ENCODE measurements around the gene DENND5A.

DENND5A gene

DNA sequence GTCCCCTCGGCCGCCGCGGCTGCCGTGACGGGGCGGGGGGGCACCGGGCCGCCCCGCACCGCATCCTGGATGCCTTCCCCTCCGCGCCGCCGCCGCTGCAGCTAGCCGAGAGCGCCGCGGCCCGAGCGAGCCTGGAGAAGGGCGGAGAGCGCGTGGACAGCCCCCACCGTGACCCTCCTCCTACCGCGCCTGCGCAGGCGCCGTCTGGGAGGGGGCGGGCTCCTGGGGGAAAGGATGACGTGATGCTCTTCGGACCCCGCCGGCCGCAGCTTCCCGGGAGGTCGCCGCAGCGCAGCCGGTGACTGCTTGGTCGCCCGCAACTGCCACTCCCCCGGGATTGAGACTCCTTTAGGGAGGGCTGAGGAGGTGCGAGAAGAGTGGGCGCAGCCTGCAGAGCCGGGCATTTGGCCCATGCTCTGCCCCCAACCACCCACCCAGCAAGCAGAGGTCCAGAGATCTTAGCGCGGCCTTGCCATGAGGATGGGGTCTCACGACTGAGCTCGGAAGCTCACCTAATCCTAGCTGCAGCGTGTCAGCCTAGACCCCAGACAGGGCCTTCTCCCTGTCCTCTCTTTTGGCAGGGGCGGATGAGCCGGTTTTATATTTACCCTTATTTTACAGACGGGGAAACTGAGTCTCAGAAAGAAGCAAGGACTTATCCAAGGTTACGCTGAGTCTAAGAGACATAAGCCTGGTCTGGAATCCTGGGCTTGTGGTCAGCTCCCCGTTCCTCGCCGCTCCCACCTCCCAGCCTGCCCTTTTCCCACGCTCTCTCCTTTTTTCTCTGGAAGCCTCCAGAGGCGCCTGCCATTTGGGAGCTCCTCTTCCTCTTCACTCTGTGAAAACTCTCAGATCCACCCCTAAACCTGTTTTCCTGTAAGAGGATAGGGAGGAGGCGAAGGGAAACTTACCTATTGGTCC is at the start of gene DENND5A:
DENND5A (minus strand) TSS at position 140 of the 921 bp plus-strand sequence. CDS start 281 bp downstream, outside the sequence.
- DNase-seq (ENCODE audit: low read depth): peak; percentile 31

DNA sequence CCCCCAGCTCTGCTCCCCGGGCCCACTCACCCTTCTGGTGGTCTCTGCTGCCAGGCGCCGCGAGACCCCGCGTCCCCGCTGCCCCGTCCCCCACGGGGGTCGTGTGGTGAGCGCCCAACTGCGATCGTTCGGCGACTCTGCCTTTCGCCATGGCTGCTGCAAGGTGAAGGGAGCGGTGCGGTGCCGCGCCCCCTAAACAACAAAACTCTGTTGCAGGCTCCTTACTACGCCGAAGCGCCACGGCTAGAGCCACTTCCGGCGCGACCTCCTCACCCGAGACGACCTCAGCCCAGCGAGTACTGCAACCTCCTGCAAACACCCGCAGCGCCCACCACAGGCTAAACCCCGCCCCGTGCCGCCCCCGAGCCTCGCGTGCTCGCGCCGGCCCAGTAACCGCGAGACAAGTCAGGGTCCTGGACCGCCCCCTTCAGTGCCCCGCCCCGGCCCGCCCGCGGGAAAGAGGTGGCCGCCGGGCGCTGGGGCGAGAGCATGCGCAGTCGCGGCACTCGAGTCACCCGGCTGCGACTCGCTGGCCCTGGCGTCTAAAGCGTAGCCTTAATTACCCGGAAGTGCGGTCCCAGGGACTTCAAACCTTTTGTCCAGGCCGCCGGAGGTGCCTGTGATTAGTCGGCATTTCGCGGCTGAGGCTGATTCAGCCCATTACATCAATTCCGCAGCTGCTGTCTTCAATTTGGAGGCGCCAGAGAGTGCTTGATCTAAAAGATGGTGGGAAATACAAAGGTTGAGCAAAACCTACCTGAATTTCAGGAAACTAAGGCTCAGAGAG is 49.3 kb upstream of the DENND5A start, which contains the start of gene TMEM41B:
TMEM41B (minus strand) TSS at position 303 of the 787 bp plus-strand sequence; CDS start at position 151, 152 bp downstream.
- DNase-seq (ENCODE audit: low read depth): peak; percentile 99

DNA sequence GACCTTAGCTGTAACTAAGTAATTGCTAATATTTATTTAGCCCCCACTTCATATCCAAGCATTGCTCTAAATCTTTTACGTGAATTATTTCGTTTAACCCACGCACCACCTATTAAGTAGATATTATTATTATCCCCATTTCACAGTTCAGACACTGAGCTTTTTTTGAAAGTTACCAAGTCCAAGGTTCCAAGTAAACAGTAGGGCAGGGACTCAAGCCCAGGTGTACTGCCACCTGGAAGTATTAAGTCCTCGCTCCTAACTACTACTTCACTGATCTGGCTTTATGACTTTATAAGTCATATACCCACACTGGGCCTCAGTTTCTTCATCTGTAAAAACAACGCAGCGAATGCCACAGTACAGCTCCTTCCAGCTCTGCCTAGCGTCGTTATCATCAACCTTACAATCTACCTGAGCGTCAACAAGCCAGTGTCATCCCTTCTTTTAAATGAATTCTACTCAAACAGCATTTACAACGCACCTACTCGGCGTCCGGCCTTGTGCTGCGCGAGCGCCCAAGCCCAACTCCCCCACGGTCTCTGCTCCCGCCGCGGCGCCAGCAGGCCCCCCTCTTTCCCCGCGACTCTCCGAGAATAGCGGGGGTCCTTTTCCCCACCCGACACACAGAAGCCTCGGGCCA is 48.6 kb upstream of the DENND5A start:
- DNase-seq (ENCODE audit: low read depth): peak; percentile 17

DNA sequence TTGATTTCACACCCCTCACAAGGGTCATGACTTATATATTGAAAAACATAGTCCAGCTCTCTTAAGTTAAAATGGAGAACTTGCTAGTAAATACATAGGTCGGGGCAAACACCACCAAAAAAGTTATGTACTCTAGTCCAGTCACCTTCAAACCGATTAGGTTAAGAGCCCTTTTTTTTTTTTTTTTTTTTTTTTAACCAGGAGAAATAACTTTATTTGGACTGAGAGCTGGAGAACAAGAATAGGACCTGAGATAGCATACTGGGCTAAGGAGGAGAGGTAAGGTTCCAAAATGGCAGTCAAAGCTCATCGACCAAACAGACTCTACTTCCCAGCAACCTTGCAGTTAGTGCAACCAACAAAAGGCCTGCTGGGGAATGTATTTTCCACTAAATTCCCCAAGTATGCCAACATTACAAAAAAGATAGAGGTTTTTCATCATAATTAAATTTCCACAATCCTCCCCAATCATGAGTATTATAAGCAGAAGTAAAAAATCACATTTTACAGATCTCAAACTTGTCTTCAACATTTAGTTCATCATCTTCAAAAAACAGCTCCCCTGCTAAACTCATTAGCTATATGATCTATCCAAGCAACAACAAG is 45.4 kb upstream of the DENND5A start:
- no peak for DNase-seq (ENCODE audit: low read depth)

DNA sequence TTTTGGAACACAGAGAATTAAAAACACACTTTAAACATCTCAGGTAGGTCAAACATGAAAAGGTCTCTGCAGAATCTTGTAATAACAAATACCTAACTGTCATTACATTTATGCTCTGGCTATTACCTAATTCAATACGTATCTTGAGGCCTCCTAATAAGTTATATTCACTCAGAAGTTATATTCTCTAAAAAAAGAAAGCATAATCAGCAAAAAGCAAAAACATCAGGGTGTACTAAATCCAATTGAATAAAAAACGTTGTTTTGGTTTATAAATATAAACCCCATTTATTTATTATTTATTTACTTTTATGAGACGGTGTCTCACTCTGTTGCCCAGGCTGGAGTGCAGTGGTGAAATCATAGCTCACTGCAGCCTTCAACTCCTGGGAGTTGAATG is 39.0 kb upstream of the DENND5A start:
- DNase-seq (ENCODE audit: low read depth): no peak

DNA sequence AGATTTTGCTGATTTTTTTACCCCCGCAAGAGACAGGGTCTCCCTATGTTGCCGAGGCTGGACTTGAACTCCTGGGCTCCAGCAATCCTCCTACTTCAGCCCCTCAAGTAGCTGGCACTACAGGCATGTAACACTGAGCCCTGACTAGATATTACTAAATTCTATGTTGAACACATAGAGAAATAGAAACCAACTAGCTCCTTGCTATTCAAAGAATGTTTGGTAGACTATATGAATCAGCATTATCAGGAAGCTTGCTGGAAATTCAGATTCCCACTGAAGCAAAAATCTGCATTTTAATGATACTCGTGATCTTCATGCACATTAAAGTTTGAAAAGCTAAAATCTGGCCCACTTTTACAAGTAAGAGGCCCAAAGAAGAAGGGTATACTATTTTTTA is 37.3 kb upstream of the DENND5A start:
- no peak for DNase-seq (ENCODE audit: low read depth)

DNA sequence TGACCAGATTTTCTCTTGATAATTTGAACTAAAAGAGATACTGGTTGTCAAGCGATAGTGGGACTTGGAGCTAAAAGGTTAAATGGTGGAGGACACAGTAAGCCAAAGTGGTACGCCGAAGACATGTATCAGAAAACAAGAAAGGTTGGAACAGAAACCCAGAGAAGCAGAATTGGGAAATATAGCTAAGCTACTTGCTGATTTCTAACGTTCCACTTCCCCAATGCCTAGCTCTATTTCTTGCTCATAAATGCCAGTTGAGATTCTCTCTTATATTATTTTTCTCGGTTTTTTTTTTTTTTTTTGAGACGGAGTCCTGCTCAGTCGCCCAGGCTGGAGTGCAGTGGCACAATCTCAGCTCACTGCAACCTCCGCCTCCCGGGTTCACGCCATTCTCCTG is 36.6 kb upstream of the DENND5A start:
- no peak for DNase-seq (ENCODE audit: low read depth)

DNA sequence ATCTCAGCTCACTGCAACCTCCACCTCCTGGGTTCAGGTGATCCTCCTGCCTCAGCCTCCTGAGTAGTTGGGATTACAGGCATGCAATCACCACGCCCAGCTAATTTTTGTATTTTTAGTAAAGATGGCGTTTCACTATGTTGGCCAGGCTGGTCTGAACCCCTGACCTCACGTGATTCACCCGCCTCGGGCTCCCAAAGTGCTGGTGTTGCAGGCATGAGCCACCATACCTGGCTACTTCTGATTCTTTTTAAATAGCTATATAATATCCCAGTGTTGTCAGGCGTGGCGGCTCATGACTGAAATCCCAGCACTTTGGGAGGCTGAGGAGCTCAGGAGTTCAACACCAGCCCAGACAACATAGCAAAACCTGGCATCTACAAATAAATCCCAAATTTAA is 28.5 kb upstream of the DENND5A start:
- no peak for DNase-seq (ENCODE audit: low read depth)

DNA sequence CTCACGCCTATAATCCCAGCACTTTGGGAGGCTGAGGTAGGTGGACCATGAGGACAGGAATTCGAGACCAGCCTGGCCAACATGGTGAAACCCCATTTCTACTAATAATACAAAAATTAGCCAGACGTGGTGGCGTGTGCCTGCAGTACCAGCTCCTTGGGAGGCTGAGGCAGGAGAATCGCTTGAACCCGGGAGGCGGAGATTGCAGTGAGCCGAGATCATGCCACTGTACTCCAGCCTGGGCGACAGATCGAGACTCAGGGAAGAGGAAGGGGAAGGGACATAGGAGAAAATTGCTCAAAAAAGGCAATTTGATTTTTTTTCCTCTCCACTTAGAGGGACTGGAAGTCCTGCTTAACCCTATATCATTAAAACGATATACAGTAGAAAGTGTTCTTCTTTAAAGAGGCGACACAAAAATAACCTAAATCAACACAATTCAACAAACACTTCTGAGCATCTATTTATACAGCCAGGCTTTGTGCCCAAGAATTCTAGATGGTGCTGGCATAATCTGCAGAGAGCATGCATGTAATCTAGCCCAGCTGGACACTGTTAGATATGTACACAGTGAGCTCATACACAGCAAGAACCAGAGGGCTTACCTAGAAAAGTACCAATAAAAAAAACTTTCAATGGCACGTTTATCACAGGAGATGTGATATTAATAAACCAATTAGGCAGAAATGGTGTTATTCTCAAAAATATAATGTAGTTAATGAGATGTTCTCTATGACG is 20.9 kb upstream of the DENND5A start:
- no peak for DNase-seq (ENCODE audit: low read depth)

DNA sequence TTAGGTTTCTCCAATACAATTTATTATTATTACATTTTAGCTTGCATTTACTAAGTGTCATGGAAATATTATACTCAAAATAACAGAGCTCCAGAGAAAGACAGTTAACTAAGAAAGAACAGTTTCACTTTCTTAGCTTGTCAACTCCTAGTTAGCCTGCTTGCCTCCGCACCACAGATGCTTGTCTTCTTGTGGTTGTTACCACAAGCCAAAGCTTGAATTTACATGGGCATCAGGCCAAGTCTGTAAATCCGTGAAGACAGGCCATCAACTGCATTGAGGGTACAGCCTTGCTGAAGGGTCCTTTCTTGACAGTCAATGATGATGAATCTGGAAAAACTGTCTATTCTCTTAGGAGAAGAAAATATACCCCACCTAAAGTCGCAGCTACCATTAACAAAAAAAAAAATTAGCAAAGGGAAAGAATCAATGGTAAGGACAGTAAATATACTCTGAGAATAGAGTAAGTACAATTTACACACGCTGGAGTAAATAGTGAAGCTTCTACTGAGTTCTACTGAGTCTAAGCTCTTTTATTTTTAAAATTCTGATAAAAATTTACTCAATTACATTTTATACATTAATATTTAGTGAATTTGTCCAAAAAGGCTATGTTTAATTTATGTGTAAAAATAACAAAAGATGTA is 15.6 kb upstream of the DENND5A start:
- DNase-seq (ENCODE audit: low read depth): no peak

DNA sequence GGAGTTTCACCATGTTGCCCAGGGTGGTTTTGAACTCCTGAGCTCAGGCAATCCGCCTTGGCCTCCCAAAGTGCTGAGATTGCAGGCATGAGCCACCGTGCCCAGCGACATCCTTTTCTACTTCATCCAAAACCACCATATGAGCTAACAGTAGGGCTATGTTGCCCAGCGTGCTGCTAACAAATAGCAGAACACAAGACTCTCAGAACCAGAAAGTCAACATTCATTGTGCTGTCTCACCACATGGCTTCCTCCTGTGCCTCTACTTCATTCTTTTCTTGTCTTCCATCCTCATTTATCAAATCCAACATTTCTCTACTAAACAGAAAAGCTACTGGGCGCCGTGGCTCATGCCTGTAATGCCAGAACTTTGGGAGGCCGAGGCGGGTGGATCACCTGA is 12.0 kb upstream of the DENND5A start:
- no peak for DNase-seq (ENCODE audit: low read depth)

DNA sequence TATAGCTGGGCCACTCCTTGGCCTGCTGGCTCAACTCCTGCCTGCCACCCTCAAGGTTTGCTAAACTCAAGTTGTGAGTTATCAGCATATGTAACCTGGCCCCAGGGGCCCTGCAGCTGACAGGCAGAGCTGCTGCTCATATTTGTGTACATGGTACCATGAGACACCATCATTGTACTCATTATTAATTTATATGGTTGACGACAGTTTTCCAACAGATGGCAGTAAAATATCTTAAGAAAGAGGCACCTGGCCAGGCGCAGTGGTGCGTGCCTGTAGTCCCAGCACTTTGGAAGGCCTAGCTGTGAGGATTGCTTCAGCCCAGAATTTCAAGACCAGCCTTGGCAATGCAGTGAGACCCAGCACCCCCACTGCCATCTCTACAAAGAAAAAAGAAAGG is 11.4 kb upstream of the DENND5A start:
- no peak for DNase-seq (ENCODE audit: low read depth)

DNA sequence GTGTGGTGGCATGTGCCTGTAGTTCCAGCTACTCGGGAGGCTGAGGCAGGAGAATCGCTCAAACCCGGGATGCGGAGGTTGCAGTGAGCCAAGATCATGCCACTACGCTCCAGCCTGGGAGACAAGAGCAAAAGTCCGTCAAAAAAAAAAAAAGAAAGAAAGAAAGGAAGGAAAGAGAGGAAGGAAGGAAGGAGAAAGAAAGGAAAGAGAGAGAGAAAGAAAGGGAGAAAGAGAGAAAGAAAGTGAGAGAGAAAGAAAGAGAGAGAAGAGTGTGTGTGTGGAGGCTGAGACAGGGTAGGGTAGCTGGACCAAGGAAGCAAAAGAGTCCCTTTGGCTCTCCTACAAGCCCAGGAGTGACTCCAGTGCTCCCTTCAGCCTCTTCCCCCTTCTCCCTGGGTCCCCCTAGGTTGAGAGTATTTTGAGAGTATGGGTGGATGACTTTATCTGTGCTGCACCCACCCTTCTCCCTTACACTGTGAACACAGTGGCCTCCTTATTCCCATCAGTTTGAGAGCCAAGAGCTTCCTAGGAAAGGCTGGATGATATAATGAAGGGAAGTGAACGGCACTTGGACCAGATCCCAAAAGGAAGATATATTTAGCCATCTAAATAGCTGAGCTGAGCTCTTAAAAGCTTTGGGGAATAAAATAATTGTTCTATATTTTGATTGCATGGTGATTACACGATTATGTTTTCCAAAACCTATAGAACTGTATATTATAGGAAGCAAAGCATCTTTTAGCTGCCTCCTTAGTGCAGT is 9.5 kb upstream of the DENND5A start:
- no peak for DNase-seq (ENCODE audit: low read depth)

DNA sequence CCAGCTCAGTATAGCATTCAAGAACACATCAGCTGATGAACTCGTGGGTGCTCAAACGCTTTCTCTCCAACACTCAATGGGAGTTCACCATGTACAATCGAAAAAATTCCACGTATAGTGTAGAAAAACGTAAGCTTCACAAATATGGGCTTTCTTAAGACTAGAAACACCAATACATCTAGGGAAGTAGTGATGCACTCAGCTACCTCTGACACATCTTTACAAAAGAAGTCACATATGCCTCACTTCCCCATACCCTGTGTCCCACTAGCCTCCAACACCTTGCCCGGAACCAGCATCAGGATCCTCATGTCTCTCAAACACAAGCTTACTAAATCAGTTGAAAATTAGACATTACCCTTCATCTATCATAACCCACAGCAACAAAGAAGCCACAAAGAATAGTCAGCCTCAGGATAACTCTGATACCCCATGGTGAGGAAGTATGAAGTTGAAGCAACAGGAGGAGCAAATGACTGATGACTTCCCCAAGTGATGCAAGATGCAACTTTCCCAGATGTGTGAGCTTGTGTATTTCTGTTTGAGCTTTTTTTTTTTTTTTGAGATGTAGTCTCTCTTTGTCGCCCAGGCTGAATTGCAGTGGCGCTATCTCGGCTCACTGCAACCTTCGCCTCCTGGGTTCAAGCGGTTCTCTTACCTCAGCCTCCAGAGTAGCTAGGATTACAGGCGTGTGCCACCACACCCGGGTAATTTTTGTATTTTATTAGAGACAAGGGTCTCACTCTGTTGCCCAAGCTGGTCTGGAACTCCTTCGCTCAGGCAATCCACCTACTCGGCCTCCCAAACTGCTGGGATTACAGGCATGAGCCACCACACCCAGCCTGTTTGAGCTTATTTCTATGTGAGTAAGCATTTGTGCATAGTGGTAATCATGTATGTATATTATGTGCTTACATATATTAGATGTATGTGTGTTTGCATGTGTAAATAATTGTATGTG is 8.5 kb upstream of the DENND5A start:
- DNase-seq (ENCODE audit: low read depth): no peak

DNA sequence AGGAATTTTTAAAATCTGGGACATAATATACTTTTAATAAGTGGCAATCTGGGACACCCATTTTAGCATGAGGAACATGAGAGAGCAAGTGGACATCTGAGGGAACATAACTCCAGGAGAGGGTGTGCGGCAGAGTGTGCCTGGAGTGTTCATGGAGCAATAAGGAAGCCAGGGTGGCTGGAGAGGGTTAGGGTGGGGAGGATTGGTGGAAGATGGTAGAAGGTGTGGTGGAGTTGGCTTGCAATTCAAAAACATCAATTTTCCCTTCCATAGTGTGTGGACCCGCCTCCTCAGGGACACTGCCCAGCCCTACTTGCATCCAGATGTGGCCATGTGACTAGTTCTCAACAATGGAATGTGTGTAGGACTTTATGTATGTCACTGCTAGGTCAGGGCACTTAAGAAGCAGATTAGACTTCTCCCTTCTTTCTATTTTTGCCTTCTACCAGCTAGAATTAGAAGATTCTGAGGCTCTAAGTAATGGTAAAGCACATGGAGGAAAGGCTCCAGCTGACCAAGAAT is 4.4 kb upstream of the DENND5A start:
- no peak for DNase-seq (ENCODE audit: low read depth)

DNA sequence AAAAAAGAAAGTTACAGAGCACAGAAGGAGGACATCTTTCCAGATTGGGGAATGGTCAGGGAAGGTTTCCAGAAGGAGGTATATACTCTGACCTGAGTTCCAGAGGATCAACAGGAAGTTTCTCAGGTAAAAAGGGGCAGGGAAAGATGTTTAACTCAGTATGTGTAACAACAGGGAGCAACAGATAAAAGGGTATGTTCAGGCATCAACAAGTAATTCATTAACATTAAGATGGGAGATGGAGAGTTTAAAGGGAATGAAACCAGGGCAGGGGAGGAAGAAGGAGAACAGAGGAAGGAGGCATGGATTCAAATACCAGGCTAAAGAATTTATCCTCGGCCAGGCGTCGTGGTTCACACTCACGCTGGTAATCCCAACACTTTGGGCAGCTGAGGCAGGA is 2.5 kb upstream of the DENND5A start:
- no peak for DNase-seq (ENCODE audit: low read depth)

DNA sequence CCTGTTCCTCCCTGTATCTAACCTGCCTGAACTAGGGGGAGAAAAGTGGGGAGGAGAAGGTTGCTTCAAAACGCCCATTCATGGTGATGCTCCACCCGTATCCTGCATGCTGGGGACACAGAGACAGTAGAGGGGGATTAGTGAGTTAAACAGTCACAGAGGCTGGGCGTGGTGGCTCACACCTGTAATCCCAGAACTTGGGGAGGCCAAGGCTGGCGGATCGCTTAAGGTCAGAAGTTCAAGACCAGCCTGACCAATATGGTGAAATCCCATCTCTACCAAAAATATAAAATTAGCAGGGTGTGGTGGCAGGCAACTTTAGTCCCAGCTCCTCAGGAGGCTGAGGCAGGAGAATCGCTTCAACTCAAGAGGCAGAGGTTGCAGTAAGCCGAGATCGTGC is 1.8 kb upstream of the DENND5A start:
- DNase-seq (ENCODE audit: low read depth): no peak

DNA sequence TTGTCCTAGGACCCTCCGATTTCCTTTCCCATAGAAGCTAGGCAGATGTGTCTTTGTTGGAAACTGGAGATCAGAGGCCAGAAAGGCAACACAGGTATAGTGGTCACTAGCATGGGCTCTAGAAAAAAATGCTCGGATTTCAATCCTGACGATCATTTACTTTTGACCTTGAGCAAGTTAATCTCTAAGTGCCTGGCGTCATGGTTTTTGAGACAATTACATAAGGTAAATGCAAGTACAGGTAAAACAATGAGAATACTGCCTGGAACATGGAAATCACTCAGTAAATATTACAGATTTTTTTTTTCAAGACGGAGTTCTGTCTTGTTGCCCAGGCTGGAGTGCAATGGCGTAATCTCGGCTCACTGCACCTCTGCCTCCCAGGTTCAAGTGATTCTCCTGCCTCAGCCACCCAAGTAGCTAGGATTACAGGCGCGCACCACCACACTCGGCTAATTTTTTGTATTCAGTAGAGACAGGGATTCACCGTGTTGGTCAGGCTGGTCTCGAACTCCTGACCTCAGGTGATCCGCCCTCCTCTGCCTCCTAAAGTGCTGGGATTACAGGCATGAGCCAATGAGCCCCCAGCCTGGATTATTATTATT is 1.1 kb upstream of the DENND5A start:
- no peak for DNase-seq (ENCODE audit: low read depth)
